Left kidney (tissue), 2 donors: Measurements from ENCODE around the gene MRPL58. TPM values are rescaled to one million over a fixed set of nuclear protein-coding genes. Genes with fewer than 3 reads are reported as not detected.
"Not testable (repeated sequence)": the region's sequence is repeated elsewhere in the genome, so short reads cannot be mapped to it uniquely, and the experiment has no call there.

Experiments
- DNase-seq: peaks from one replicate; pipeline ENCODE4 v3.0.0-alpha.2; 2013
- polyA plus RNA-seq: library from polyadenylated mRNA; unstranded; fragments of 120-200 nt; gene quantifications from one replicate; pipeline ENCODE4 v1.2.1, GENCODE V29; 2013; ENCODE audit not compliant: insufficient read length

MRPL58 gene
- polyA plus RNA-seq, 1 donor, result 28.0 TPM

DNA sequence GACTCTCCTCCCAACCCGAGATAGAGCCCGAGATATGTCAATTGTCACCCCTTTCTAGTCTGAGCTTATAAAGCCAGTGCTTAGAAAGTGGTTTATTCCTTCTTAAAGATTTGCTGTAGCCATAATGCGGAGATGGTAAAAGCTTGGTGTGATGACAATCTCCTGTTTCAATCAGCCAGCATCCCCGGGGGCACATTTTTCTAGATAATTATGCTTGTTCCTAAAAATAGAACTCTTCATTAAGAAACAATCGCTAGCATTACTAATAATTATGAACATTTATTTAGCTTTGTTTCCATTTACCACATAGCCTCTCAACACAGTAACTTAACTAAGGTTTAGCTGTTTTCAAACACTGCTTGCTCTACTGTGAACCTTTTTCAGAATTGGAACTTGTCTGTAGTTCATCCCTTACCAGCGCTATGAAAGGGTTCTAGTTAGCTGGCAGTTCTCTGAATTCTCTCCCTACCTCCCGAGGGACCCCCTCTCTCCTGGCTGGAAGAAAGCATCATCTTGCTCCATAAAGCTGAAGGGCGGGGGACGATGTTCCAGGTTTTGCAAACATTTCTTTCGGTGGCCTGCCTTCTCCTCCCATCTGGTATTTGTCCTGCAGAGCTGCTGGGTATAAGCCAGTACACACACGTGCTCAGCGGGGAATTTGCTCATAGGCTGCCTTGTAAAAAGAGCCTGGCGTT is 922 bp upstream of the MRPL58 start:
- DNase-seq, result peak; percentile 49

DNA sequence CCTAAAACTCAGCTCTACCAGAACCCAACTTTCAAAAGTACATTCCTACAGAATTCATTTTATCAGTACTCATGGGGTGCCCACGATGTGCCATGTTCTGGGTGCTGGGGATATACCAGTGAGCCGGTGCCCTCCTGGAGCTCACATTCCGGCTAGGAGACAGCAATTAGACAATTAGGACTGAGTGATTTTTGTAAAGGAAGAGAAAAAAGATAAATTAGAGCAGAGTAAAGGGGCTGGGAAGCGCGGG is 449 bp upstream of the MRPL58 start:
- DNase-seq, result no peak

DNA sequence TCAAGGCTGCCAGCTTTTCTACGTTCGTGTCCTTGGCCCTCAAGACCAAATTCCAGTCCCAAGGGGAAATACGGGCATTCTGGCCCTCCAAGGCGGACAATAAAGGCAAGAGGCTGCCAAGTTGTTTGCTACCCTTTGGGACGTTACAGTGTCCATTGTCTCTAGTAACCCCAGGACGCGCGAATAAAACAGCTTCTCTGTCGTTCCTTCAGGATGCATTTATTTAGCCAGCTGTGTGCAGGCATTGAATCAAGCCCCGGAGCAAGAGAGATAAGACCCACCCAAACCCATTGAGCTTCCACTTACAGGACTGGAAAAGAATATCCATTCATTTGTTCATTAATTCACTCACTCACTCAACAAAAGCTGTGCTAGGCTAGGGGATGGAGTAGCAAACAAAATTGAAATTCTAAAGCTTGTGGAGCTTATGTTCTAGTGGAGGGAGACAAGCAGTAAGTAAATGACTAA is 656 bp downstream of the MRPL58 start:
- DNase-seq, result no peak

DNA sequence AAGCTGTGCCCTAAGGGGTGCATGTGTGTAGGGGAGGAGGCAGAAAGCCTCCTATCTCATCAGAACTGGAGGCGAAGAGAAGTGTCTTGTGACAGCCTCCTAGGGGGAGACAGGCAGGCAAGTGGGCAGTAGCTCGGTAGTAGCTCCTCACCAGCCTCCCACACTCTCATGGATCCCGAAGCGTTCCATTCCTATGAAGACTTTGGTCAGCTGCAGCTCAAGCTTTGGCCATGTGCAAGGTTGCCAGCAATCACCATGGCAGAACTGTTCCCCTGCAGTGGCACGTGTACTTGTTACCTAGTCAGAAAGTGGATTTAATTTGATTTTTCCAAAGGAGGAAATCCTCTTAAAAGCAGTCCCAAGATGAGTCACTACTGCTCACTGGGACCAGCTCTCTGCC is 6.7 kb downstream of the MRPL58 start:
- DNase-seq, result no peak

DNA sequence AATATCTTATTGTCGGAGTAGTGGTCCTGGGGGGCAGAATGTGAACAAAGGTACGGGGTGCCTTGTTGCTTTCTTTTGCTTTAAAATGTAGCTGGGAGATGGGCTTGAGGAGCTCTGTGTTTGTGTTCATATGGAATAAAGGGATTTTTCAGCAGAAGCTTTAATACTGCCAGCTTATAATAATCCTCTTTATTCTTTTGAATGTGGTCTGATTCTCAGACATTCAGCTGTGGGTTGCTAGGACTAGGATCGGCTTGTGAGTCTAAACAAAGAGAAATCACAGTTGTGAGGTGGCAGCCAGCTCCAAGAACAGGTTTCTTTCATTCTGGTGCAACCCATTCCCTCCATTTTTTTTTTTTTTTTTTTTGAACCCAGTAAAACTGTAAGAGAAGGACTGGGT is 7.2 kb downstream of the MRPL58 start:
- no peak for DNase-seq

DNA sequence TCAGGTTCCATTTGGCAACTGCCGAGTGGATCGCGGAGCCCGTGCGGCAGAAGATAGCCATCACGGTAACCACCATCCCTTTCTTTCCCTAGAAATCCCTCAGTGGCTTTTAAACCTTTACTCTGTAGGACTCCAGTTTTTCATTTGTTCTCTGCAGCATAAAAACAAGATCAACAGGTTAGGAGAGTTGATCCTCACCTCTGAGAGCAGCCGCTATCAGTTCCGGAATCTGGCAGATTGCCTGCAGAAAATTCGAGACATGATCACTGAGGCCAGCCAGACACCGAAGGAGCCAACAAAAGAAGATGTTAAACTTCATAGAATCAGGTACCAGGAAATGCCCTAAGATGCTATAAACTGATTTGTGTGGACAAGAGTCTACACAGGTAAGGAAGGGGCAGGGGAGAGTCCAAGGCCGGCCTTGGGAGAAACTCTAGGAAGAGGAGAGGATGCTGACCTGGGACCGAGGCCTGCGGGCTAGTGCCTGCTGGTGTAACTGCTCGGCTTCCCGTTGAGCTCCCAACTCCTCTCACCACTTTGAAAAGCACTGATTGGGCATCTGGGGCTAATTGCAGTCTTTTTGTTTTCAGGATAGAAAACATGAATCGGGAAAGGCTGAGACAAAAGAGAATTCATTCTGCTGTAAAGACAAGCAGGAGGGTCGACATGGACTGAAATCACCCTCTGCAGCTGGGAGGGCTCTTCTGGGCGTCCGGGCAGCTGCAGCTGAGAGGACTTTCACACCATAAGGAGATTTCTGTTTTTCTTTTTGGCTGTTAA is 8.1 kb downstream of the MRPL58 start:
- DNase-seq, result no peak

DNA sequence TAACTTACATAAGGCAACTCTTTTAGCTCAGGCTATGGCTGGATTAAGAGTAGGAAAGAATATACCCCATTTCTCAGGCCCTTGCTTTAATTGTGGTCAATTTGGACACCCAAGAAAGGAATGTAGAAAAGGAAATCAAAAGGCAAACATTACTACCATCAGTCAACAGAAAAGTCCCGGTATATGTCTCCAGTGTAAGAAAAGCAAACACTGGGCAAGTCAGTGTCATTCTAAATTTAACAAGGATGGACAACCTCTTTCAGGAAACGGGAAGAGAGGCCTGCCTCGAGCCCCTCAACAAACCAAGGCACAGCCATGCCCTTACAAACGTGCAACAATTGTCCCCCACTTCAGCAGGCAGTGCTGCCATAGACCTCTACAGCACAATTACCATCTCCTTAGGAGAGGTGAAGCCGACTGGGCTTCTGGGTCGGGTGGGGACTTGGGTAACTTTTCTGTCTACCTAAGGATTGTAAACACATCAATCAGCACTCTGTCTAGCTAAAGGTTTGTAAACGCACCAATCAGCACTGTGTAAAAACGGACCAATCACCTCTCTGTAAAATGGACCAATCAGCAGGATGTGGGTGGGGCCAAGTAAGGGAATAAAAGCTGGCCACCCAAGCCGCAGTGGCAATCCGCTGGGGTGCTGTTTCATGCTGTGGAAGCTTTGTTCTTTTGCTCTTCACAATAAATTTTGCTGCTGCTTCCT is 12.4 kb downstream of the MRPL58 start:
- DNase-seq, result no peak

DNA sequence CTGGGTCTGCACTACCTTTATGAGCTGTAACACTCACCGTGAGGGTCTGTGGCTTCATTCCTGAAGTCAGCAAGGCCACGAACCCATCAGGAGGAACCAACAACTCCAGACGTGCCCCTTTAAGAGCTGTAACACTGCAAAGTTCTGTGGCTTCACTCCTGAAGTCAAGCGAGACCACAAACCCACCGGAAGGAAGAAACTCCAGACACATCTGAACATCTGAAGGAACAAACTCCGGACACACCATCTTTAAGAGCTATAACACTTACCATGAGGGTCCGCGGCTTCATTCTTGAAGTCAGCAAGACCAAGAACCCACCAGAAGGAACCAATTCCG is 12.9 kb downstream of the MRPL58 start:
- not testable (repeated sequence) for DNase-seq

DNA sequence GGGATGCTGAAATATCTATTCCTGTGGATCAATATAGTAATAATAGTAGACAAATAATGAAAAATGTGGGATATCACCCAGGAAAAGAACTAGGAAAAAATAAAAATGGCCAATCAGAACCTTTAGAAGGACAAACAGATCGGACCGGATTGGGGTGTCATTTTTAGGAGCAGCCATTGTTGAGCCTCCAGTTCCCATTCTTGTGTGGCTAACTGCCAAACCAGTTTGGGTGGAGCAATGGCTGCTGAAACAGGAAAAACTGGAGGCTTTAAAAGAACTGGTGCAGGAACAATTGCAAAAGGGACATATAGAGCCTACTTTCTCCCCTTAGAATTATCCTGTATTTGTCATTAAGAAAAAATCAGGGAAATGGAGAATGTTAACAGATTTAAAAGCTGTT is 14.2 kb downstream of the MRPL58 start:
- not testable (repeated sequence) for DNase-seq

DNA sequence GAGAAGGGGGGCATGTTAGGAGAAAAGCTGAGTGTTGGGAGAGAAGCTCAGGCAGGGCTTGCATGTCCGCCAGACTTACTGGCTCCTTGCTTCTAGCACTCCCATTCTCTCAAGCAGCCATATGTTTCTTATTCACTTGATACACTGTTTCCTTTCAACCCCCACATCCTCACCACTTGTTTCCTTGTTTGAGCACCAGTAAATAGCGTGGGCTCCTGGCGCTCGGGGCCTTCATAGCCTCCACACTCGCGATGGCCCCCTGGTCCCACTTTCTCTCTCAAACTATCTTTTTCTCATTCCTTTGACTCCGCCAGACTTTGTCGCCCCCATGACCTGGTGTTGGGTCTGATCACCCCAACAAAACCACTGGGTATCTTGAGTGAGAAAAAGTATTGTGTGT is 17.7 kb downstream of the MRPL58 start:
- no peak for DNase-seq

DNA sequence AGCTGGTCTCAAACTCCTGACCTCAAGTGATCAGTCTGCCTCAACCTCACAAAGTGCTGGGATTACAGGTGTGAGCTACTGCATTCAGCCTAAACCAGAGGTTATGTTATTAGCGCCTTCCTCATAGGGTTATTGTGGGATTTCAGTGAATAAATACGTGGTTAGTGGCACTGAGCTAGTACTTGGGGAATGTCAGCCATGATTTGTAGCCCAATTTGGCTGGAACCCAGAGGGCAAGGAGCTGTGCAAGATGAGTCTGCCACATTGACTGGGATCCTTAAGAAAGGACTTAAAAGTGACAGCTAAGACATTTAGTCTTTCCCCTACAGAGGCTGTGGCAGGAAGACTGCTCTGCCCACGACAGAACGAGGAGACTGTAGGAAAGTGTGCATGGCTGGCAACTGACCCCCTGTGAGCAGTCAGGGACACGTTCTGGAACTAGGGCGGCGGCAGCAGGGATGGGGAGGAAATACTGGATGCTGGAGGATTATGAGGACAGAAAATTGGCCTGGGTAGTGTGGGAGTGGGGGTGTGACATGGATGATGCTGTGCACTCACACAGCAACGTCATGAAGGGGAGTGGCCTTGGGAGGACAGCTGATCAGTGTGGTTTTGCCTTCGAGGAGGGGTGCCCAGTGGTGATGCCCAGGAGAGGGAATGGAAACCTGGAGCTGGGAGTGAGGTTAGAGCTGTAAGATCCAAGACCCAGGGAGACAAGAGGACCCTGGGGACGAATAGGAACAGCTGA is 19.7 kb downstream of the MRPL58 start:
- DNase-seq, result peak; percentile 48

DNA sequence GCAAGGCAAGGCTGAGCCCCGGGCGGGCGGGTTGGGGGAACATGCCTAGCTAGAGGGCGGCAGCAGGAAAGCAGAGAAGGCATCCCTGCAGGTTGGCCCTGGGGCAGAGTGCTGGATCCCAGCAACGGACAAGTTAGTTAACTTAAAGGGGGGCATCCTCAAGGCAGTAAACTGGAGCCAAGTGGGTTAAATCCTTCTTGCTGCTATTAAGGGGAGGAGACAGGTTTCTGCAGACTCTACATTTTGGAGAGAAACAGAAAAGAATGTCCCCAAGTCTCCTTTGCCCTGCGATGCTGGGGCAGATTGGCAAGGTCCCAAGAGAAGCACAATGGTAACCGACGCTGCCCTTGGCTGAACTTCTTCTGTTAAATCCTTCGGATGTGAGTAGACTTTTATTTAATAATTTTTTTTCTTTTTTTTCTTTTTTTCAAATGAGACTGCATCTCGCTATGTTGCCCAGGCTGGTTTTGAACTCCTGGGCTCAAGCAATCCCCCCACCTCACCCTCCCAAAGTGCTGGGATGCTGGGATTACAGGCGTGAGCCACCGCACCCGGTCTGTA is 20.3 kb downstream of the MRPL58 start:
- DNase-seq, result peak; percentile 18

DNA sequence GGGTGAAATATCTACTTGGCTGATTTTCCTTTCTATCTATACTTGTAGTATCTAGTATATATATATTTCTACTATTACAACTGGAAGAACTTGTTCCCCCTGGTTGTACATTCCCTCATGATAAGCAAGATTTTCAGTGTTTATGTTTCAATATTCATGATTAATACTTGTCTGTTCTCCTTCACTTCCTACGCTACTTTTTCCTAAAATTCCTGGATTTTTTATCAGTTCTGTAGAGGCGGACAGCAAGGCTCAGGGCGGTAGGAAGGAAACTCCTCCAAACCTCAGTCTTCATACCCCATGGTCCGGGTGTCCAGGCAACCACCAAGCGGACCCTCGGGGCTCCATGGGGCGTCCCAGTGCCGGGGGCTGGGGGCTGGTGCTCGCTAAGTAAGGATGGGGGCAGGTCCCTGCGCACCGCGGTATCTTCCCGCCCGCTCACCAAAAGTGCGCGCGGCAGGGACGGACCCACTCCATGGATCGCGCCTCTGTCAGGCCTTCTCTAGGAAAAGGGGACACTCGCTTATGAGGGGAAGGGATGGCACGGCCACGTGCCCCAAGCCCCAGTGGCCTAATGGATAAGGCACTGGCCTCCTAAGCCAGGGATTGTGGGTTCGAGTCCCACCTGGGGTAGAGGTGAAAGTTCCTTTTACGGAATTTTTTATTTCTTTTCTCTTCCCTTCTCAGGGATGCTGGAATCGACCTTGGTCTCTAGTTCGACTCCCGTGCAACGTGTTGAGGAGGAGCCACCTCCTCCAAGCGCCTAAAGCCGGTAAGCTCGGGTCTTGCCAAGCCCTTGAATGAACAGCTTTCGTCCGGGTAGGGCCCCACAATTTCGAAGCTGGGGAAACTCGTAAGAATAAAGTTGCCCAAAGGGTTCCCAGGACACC is 21.1 kb downstream of the MRPL58 start:
- DNase-seq, result peak; percentile 95

DNA sequence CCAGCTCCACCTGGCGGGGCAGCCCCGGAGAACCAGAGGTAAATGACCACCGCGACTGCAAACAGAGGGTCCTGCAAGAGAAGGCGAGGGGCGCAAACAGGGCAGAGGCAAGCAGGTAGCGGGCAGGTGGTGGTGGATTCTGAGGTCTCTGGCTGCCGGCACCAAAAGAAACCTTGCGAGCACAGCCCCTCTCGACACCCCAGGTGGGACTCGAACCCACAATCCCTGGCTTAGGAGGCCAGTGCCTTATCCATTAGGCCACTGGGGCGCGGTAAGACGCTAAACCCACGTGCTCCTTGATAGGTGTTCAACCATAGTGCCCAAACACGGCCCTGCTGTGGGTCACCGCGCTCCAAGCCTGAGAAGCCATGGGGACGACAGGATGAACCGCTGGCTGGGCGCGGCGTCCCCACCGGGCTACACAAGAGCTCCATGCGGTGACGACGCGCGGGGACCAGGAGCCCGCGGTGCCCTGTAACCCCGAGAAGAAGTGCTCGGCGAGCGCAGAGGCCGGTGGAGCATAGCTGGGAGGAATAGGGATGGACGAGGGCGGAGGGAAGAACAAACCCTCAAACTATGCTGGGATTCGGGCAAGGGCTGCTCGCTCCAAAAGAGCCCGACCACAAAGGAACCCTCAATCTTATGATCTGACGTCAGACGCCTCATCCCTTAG is 21.9 kb downstream of the MRPL58 start:
- peak; percentile 90 for DNase-seq

DNA sequence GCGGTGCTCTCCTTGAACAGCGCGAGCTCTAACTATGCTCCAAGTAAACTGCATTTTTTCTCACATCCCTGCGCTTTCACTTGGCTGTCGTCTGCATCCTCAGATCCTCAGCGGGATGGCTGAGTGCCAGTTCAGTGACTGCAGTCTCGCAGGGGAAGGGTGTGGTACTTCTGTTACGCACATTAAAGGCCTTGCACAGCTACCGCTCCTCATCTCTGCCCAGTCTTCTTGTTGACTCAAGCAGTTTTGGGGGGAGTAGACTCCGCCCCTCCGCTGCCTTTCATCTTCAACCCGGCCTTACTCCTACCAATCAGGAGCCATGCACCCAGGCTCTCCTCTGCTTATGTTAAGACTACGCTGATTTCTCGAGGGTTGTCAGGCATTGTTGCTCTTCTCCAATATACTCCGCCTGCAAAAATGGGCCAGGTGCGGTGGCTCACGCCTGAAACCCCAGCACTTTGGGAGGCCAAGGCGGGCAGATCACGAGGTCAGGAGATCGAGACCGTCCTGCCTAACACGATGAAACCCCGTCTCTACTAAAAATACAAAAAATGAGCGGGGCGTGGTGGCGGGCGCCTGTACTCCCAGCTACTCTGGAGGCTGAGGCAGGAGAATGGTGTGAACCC is 24.3 kb downstream of the MRPL58 start:
- no peak for DNase-seq

DNA sequence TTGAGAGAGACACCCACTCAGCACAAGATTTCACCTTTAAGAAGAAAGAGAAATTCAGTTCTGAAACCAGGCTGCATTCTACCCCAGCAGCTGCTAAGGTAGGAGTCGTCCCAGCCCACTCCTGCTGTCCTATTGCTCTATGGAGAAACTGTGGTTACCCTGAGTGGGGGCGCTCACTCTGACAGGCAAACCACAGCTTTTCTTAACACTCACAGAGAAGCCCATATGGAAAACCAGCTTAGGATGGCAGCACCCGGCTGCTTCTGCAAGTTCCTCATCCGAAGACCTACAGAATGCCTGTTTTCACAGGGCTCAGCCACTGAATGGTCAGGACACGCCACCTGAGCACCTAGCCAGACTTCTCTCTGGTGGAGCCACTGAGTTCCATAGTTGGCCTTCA is 26.8 kb downstream of the MRPL58 start:
- DNase-seq, result no peak

DNA sequence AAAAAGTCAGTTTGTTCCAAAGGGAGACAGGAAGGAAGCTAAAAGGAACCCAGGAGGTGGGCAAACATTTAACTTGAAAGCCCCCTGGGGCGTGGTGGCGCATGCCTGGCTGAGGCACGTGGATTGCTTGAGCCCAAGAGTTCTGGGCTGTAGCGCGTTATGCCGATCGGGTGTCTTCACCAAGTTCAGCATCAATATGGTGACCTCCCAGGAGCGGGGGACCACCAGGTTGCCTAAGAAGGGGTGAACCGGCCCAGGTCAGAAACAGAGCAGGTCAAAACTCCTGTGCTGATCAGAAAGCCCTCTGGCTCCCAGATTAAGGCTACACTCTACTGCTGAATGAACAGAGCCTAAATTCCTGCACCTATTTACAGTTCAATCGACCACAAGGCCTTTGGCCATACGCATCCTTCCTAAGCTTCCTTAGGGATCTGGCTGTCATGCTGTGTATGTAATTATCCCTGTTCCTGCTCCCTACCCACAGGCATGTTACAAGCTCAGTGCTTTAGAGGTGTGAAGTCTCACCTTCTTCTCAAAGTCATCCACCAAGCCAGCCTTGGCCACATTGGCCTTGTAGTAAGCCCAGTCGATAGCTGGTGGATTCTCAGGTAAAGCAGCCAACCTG is 29.3 kb downstream of the MRPL58 start:
- no peak for DNase-seq

DNA sequence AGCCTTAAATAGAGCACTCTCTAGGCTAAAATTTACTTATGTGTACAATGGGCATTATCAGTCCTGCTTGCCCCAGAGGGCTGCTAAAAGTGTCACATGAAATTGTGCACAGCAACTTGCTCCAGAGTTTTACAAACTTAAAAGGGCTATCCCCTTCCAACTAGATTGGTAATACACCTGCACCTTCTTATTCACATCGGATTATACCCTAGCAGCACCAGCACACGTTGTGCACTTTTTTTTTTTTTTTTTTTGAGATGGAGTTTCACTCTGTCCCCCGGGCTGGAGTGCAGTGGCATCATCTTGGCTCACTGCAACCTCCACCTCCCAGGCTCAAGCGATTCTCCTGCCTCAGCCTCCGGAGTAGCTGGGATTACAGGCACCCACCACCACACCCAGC is 31.3 kb downstream of the MRPL58 start:
- DNase-seq, result not testable (repeated sequence)

DNA sequence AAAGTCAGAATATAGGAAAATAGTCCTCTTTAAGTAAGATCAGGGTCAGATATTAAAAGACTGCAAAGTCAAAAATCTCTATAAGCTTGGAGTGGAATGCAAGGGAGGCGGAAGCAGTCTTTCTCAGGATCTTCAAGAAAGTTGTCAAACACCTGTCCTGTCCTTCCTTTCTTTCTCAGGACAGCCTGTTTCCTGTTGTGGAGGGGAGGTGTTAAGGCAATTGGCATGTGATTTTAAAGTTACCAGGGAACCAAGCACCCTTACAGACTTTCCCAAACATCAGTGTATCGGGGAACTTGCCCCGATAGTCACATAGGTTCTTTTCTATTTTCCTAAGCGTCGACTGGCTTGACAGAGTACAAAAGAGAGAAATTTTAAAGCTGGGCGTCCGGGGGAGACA is 32.2 kb downstream of the MRPL58 start:
- DNase-seq, result no peak

DNA sequence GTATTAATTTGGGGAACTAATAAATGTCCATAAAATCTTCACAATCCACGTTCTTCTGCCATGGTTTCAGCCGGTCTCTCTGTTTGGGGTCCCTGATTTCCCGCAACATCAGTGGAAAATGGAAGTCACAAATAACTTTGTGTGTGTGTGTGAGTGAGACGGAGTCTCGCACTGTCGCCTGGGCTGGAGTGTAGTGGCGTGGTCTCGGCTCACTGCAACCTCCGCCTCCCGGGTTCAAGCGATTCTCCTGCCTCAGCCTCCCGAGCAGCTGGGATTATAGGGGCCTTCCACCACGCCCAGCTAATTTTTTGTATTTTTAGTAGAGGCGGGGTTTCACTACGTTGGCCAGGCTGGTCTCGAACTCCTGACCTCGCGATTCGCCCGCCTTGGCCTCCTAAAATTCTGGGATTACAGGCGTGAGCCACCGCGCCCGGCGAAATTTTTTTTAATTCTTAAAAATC is 33.5 kb downstream of the MRPL58 start:
- DNase-seq, result not testable (repeated sequence)
